ENCODE measurements around the gene PTPRJ. TPM values are rescaled to one million over a fixed set of nuclear protein-coding genes. Genes with fewer than 3 reads are reported as not detected.

Gene PTPRJ
- polyA plus RNA-seq, 1 donor (not counting 4 experiments of a cell fraction or from before 2014, with no cell fraction given) = 0.84 TPM

- no peak for FAIRE-seq
Observed at GRCh38 chr11:48168815-48169214, 188.5 kb downstream of the PTPRJ start.

GRCh38 chr11:48169259-48169658 is 188.9 kb downstream of the PTPRJ start:
- Histone ChIP-seq H3K9me3 (ENCODE audit: control insufficient read depth, low read depth, low read length) (no peaks in the 10 kb centered on the region), H3K9ac (ENCODE audit: control insufficient read depth, extremely low read depth, insufficient read depth, low read length) (no peak overlapping the region), H3K4me1 (ENCODE audit: control insufficient read depth, extremely low read depth, insufficient read depth, low read length) (no peaks in the 10 kb centered on the region), H3K79me2 (ENCODE audit: control insufficient read depth, insufficient read depth, low read length) (no peaks in the 10 kb centered on the region), H3K4me2 (ENCODE audit: control insufficient read depth, extremely low read depth, insufficient read depth, low read depth, low read length) (no peak overlapping the region), H3K27ac (ENCODE audit: control insufficient read depth, insufficient read depth, low read length) (no peak overlapping the region), H3K36me3 (ENCODE audit: control insufficient read depth in 2 of 2, extremely low read depth in 1 of 2, insufficient read depth in 2 of 2, low read length in 2 of 2) (no peaks in the 10 kb centered on the region), H4K20me1 (ENCODE audit: control insufficient read depth, extremely low read depth, insufficient read depth, low read length) (no peaks in the 10 kb centered on the region), H3K4me3 (ENCODE audit: control insufficient read depth in 2 of 3, extremely low read depth in 1 of 3, insufficient read depth in 2 of 3, low read depth in 1 of 3, low read length in 3 of 3) (no peak overlapping the region), H3K9me1 (ENCODE audit: control insufficient read depth, extremely low read depth, insufficient read depth, low read length) (no peaks in the 10 kb centered on the region), H2AFZ (ENCODE audit: control insufficient read depth, low read length) (no peak overlapping the region), H3K27me3 (ENCODE audit: control insufficient read depth, extremely low read depth, insufficient read depth, low read length) (no peaks in the 10 kb centered on the region)
- no peak for TF ChIP-seq CTCF (optimal IDR thresholded peaks at IDR 0.05 in 1 of 3, IDR thresholded peaks at IDR 0.05 in 1 of 3, conservative IDR thresholded peaks at IDR 0.05 in 1 of 3; ENCODE audit: extremely low read depth in 1 of 3, insufficient read depth in 2 of 3, low read length in 3 of 3)
- TF ChIP-seq EZH2 (IDR thresholded peaks at IDR 0.05; ENCODE audit: low read length) = no peak
- dilution Hi-C loops (cut with MboI; ENCODE audit: extremely low pct_ligation_motif_present, low sequenced_read_pairs) = no loop called here
- FAIRE-seq = no peak
- no peak for DNase-seq (ENCODE audit: low read depth, low spot score)

More at GRCh38 chr11:48168815-48169214, 188.5 kb downstream of the PTPRJ start:
- no peaks in the 10 kb centered on the region for H3K4me1 ChIP-seq (ENCODE audit: control insufficient read depth, extremely low read depth, insufficient read depth, low read length)
- H3K27me3 ChIP-seq (ENCODE audit: control insufficient read depth, extremely low read depth, insufficient read depth, low read length) = no peaks in the 10 kb centered on the region
- DNase-seq (ENCODE audit: low read depth, low spot score) = no peak
- no peaks in the 10 kb centered on the region for H3K36me3 ChIP-seq (ENCODE audit: control insufficient read depth in 2 of 2, extremely low read depth in 1 of 2, insufficient read depth in 2 of 2, low read length in 2 of 2)
- H3K79me2 ChIP-seq (ENCODE audit: control insufficient read depth, insufficient read depth, low read length) = no peaks in the 10 kb centered on the region
- H3K4me2 ChIP-seq (ENCODE audit: control insufficient read depth, extremely low read depth, insufficient read depth, low read depth, low read length) = no peak overlapping the region
- dilution Hi-C loops (cut with MboI; ENCODE audit: extremely low pct_ligation_motif_present, low sequenced_read_pairs) = no loop called here
- no peak overlapping the region for H3K27ac ChIP-seq (ENCODE audit: control insufficient read depth, insufficient read depth, low read length)
- H2AFZ ChIP-seq (ENCODE audit: control insufficient read depth, low read length) = no peak overlapping the region
- no peaks in the 10 kb centered on the region for H3K9me3 ChIP-seq (ENCODE audit: control insufficient read depth, low read depth, low read length)
- H4K20me1 ChIP-seq (ENCODE audit: control insufficient read depth, extremely low read depth, insufficient read depth, low read length) = no peaks in the 10 kb centered on the region
- no peaks in the 10 kb centered on the region for H3K9me1 ChIP-seq (ENCODE audit: control insufficient read depth, extremely low read depth, insufficient read depth, low read length)
- H3K4me3 ChIP-seq (ENCODE audit: control insufficient read depth in 2 of 3, extremely low read depth in 1 of 3, insufficient read depth in 2 of 3, low read depth in 1 of 3, low read length in 3 of 3) = no peak overlapping the region
- H3K9ac ChIP-seq (ENCODE audit: control insufficient read depth, extremely low read depth, insufficient read depth, low read length) = no peak overlapping the region
- no peak for TF ChIP-seq CTCF (optimal IDR thresholded peaks at IDR 0.05 in 1 of 3, IDR thresholded peaks at IDR 0.05 in 1 of 3, conservative IDR thresholded peaks at IDR 0.05 in 1 of 3; ENCODE audit: extremely low read depth in 1 of 3, insufficient read depth in 2 of 3, low read length in 3 of 3)
- TF ChIP-seq EZH2 (IDR thresholded peaks at IDR 0.05; ENCODE audit: low read length) = no peak
